ENCODE results near the gene DEGS1.

Gene DEGS1

DNA sequence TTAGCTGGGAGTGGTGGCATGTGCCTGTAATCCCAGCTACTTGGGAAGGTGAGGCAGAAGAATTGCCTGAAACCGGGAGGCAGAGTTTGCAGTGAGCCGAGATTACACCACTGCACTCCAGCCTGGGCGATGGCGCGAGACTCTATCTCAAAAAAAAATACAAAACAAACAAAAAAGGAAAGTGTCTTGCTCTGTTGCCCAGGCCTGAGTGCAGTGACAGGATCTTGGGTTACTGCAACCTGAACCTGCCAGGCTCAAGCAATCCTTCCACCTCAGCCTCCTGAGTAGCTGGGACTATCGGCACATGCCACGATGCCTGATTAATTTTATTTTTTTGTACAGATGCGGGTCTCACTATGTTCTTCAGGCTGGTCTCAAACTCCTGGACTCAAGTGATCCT, 33.3 kb downstream of the DEGS1 start:
- DNase-seq, result no peak

DNA sequence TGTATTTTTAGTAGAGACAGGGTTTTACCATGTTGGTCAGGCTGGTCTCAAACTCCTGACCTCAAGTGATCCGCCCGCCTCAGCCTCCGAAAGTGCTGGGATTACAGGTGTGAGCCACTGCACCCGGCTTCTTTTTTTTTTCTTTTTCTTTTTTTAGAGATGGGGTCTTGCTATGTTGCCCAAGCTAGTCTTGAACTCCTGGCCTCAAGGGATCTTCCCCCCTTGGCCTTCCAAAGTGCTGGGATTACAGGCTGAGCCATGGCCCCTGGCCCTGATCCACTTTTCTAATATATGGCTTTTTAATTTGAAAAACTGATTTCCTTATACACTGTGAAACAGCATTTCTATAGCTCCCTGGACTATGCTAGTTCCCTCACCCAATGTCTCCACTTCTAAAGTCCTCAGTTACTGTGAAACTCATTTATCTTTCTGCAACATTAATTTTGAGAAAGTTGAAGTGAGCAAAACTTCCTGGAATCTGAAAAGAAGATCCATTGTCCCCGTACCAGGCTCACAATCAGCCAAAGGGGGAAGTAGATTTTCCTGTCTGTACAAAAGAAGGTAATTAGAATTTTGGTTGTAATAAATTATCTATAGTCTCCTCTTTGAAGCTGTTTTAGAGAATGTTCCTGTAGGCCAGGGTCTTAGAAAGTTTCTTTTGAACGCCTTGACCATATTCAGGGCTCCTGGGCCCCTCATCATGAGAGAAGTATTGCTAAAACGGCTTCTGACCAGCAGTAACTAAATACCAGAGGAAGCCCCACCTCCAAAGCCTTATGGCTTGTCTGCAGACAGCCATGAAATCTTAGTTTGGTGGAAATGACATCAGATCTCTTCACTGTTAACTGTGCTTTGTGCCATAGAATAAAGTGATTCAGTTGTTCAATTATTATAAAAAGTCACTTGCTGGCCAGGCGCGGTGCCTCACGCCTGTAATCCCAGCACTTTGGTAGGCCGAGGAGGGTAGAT, 34.9 kb downstream of the DEGS1 start:
- no peak for DNase-seq

DNA sequence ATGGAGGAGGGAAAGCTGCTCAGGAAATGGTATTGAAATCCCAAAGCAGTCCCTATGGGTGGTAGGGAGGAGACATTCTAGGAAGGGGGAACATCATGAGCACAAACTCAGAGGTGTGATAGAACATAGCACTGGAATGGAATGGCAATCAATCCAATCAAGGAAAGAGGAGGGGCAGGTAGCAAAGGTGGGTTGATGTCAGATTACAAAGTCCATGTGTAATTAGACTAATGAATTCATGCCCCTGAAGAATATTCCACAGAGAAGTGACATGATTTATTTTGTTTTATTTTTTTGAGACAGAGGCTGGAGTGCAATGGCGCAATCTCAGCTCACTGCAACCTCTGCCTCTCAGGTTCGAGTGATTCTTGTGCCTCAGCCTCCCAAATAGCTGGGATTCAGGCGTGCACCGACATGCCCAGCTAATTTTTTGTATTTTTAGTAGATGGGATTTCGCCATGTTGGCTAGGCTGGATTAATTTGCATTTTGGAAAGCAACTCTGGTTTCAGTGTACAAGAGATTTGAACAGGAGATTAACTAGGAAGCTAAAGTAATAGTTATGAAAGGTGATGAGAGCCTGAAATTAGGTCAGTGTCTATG, 36.1 kb downstream of the DEGS1 start:
- no peak for DNase-seq

DNA sequence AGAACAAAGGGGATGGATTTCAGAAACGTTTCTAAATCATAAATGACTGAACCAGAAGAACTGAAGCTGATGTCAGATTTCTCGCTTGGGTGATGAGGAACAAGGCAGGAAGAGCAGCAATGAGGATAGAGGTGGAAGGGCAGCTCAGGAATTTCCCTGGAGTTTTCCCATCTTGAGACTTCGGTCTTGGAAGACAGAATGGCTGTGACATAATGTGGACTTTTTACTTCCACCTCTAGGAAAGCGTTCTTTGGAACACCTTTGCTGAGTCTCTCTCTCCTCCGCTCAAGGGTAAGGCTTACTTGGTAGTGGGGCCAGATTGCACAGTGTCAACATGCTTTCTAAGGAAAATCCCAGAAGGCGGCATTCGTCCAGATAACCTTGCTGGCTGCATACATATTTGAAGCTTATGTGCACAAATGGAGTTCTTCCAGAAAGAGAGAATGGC, 36.6 kb downstream of the DEGS1 start:
- DNase-seq, result no peak

DNA sequence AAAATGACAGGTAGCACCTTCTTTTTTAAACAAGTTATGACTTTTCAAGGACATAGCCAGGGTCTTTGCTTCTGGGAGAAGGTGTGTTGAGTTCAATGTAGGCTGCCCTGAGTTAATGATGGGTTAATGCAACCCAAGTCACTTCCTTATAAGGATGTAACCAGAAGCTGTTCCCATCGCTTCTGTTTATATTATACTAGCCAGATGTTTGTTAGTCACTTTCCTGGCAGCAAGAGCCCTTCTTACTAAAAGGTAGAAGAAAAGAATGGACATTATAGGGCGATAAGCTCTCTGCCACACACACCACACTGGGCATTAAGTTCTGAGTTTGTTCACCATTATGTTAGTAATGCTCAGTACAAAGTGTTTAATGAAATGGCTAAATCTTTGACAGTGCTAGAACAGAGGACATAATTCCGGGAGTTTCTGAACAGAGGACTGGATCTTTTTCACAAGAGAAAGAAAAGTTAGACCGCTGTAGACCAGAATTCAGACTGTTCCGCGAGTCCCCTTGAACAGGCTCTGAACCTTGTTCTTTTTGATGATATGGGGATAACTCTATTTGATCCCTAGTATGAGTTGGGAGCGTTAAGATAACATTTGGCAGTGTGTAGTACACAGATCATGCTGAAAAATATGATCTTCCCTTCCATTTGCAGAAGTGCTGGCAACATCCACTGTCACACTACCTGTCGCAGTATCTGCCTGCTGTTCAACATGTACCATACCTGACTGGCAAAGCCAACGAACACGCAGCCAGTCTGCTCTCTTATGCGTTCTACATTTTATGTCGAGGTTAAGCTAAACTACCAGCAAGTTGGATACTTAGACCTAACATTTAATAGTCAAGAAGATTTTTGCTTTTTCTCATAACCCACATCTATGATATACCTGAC, 41.0 kb downstream of the DEGS1 start:
- DNase-seq, result peak; percentile 58

DNA sequence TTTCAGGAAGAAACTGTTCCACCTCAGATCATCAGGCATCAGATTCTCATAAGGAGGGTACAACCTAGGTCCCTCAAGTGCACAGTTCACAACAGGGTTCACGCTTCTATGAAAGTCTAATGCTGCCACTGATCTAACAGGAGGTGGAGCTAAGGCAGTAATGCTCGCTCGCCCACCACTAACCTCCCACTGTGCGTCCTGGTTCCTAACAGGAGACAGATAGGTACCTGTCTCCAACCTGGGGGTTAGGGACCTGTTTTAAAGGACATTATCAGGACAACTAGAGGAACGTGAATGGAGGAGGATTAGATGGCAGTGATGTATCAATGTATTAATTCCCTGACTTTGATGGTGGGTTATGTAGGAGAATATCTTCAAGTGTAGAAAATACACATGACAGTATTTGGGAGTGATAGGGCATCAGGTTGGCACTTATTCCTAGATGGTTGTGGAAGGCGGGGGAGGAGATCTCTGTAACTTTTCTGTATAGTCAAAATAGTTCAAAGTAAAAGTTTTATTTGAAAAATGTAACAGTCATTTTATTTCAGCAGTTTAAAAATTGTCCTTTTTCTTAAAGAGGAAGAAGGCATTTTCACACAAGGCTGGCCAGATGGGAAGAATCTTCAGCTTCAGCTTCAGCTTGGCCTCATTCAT, 43.9 kb downstream of the DEGS1 start:
- no peak for DNase-seq

DNA sequence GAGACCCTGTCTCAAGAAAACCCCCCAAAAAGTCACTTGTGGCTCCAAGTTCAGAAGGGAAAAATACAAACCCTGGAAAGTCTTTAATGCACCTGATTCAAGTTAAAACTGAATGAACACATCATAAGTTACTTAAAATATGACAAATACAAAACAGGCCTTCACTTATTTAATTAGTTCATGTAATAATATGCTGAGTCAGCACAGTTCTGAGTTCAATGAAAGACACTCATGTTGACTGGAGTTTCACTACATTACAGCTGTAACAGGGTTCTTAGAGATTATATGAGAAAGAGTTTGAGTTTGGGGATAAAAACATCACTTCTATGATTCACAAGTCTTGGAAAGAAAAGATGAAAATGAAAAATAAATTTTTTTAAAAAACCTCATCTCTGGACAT, 51.0 kb downstream of the DEGS1 start:
- DNase-seq, result no peak

DNA sequence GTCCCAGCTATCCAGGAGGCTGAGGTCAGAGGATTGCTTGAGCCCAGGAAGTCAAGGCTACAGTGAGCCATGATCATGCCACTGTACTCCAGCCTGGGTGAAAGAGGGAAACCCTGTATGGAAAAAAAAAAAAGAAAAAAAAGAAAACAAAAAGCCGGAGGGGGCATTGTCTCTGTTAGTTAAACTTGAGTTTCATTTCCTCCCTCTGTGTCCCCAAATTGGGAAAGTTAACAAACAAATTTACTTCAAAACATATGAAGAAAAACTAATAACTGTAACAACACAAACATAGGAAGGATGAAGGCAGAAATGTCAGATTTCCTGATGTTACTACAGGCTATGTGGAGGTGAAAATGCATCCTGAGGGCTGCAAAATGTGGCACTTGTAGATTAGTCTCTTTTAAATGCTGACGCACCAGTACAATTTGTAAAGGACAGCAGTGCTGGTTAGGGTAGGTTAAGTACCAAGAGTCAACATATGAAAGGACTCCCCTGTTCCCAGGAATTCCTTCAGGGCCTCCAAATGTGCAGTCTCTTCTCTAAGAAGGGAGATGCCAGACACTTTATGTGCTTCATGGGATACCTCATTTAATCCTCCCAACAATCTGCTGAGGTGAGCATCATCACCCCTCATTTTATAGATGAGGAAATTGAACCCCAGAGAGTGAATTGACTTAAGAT, 52.9 kb downstream of the DEGS1 start:
- no peak for DNase-seq

DNA sequence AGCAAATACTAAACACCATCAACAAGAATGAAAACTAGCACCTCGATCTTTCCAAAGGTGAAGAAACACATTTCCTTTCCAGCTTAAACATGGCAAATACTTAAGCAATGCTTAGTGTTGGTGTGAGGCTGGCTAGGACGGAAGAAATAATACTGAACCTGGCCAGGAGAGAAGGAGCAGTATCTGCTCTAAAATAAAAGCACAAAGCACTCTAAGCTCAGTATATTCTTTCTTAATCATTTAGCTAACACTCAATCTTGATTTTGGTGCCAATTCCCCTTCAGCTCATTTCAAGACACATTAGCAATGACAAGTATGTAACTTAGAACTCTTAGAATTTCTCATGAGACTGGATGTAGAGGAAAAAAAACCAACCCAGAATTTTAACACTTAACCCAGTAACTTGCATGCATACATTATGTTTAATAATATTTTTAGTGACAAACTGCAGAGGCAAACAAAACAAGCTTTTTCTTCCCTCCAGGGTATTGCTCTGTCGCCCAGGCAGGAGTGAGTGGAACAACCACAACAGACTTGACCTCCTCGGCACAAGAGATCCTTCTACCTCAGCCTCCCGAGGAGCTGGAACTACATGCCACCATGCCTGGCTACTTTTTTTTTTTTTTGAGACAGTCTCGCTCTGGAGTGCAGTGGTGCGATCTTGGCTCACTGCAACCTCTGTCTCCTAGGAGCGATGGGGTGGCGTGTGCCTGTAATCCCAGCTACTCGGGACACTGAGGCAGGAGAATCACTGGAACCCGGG, 54.3 kb downstream of the DEGS1 start:
- no peak for DNase-seq

DNA sequence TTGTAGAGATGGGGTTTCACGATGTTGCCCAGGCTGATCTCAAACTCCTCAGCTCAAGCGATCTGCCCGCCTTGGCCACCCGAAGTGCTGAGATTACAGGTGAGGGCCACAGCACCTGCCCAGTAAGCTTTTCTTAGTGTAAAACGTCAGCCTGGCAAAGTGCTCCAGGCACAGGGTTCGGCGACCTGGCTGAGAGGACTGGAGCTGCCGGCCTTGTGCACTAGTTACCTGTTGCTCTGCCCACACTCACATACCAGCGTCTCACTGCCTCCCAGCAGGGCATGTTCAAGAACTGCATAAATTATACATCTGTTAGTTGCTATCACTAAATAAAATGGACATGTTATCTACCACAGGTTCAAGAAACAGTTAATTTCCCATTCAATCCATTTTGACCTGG, 55.2 kb downstream of the DEGS1 start:
- no peak for DNase-seq

DNA sequence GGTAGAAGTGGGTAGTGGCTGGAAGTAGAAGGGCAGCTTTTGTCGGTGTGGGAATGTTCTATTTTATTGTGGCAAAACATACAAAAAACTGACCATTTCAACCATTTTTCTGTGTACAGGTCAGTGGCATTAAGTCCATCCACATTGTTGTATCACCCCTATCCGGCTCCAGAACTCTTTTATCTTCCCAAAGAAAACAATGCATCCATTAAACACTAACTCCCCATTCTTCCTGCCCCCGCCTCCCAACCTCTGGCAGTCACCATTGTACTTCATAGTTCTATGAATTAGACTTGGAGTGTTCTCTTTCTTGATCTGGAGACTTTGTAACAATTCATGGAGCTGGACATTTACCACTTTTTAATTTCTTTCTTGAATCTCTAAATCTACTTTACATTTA, 55.7 kb downstream of the DEGS1 start:
- DNase-seq, result no peak
